BE2C (cell line): ENCODE measurements around the gene FAM120B.

Source experiments
- DNase-seq: peaks from one replicate; pipeline ENCODE4 v3.0.0-alpha.2; 2020
- H3K27me3 ChIP-seq: fragments of 250-450 bp; sonication (Bioruptor Pico); 2 replicates; pipeline ENCODE4 v1.5.1; 2020; ENCODE audit warnings: mild to moderate bottlenecking
- H3K36me3 ChIP-seq: fragments of 250-450 bp; sonication (Bioruptor Pico); 2 replicates; pipeline ENCODE4 v1.5.1; 2020; ENCODE audit warnings: mild to moderate bottlenecking
- H3K4me1 ChIP-seq: fragments of 250-450 bp; sonication (Bioruptor Pico); 2 replicates; pipeline ENCODE4 v1.5.1; 2020
- H3K4me3 ChIP-seq: 2 replicates; pipeline ENCODE4 v1.5.1; 2011; ENCODE audit warnings: low read depth, low read length
- H3K9me3 ChIP-seq: fragments of 250-450 bp; sonication (Bioruptor Pico); 2 replicates; pipeline ENCODE4 v1.5.1; 2020
- CTCF ChIP-seq: IDR thresholded peaks from 2 replicates; pipeline ENCODE4 v1.5.1; 2012; ENCODE audit warnings: mild to moderate bottlenecking, low read depth, low read length

Gene FAM120B

GRCh38 chr6:170270984-170271593, 35.5 kb upstream of the FAM120B start:
- H3K4me3 ChIP-seq = no peak overlapping the region
- DNase-seq = no peak
- TF ChIP-seq CTCF = no peak
- H3K27me3 ChIP-seq = no peaks in the 10 kb centered on the region
- H3K36me3 ChIP-seq = no peaks in the 10 kb centered on the region
- no peaks in the 10 kb centered on the region for H3K9me3 ChIP-seq
- no peaks in the 10 kb centered on the region; the same call in 1 of the 2 replicates for H3K4me1 ChIP-seq

DNA sequence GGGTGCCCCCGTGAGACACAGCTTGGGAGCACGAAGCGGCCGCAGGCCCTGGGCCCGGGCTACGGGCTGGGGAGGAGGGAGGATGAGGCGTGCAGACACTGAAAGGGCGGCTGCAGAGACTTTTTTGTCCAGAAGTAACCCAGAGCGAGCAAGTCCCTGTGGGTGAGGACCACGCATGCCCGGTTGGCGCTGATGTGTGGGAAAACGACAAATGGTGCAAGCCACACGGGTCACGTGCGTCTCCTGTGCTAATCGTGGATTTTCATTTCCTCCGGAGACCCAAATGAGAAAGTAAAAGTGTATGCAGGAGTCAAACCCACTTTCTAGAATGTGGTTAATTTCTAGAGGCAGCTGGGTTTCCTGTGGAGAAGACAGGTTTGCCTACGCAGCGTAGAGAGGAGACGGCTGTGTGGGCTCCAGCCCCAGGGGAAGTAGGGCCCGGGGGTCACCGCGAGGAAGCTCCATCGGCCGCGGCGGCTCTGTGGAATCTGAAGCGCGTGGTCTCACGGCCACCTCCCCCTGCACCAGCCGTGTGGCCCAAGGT, 34.7 kb upstream of the FAM120B start:
- H3K27me3 ChIP-seq = no peaks in the 10 kb centered on the region
- no peaks in the 10 kb centered on the region for H3K9me3 ChIP-seq
- DNase-seq = no peak
- no peaks in the 10 kb centered on the region for H3K4me1 ChIP-seq
- no peaks in the 10 kb centered on the region for H3K36me3 ChIP-seq
- no peak for TF ChIP-seq CTCF
- no peak overlapping the region for H3K4me3 ChIP-seq

GRCh38 chr6:170272341-170273065, 34.1 kb upstream of the FAM120B start:
- no peaks in the 10 kb centered on the region for H3K9me3 ChIP-seq
- TF ChIP-seq CTCF = no peak
- DNase-seq = no peak
- H3K36me3 ChIP-seq = no peaks in the 10 kb centered on the region
- no peaks in the 10 kb centered on the region for H3K4me1 ChIP-seq
- H3K4me3 ChIP-seq = no peak overlapping the region
- no peaks in the 10 kb centered on the region for H3K27me3 ChIP-seq

GRCh38 chr6:170273191-170273590, 33.4 kb upstream of the FAM120B start:
- Histone ChIP-seq H3K36me3 (no peaks in the 10 kb centered on the region), H3K9me3 (no peaks in the 10 kb centered on the region), H3K27me3 (no peaks in the 10 kb centered on the region), H3K4me3 (no peak overlapping the region), H3K4me1 (no peaks in the 10 kb centered on the region)
- no peak for TF ChIP-seq CTCF
- DNase-seq = no peak

- H3K9me3 ChIP-seq = no peaks in the 10 kb centered on the region
- H3K27me3 ChIP-seq = no peaks in the 10 kb centered on the region
- H3K4me1 ChIP-seq = no peaks in the 10 kb centered on the region
- no peak for DNase-seq
- H3K36me3 ChIP-seq = no peaks in the 10 kb centered on the region
- TF ChIP-seq CTCF = no peak
- H3K4me3 ChIP-seq = no peak overlapping the region
Measured at GRCh38 chr6:170273681-170274080, 32.9 kb upstream of the FAM120B start.
